Hepatocyte (in vitro differentiated cells): ENCODE measurements around the gene LDB2.

Experiments used
- CTCF ChIP-seq: fragments of 200-600 bp; sonication (generic); IDR thresholded peaks from 2 replicates; pipeline ENCODE4 v1.5.1; 2016; ENCODE audit warnings: antibody characterized with exemption, mild to moderate bottlenecking; ENCODE audit not compliant: poor library complexity
- EZH2 ChIP-seq: fragments of 200-600 bp; sonication (generic); IDR thresholded peaks from 2 replicates; pipeline ENCODE4 v1.6.1; 2016; ENCODE audit warnings: antibody characterized with exemption, mild to moderate bottlenecking, borderline replicate concordance

- no peak for TF ChIP-seq CTCF
- no peak for TF ChIP-seq EZH2
These were observed 262.1 kb downstream of the LDB2 start for GRCh38 chr4:16636304-16636703.
